ENCODE results near the gene AXL. TPM values are rescaled to one million over a fixed set of nuclear protein-coding genes. Genes with fewer than 3 reads are reported as not detected.

The AXL gene
- total RNA-seq, 1 experiment from 2014 or later: 23.3 TPM

DNA sequence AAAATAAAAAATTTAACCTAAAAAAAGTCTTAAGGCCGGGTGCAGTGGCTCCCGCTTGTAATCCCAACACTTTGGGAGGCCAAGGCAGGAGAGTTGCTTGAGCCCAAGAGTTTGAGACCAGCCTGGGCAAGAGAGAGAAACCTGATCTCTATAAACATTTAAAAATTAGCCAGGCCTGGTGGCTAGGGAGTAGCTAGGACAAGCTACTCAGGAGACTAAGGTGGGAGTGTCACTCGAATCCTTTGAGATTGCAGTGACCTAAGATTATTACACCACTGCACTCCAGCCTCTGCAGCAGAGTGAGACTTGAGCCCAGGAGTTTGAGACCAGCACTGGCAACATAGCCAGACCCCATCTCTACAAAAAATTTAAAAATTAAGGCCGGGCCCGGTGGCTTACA lies 92.0 kb downstream of the AXL start:
- Histone ChIP-seq H3K36me3 (replicated peaks; ENCODE audit: control insufficient read depth, insufficient read depth, low read length) (peaks cover 8% of the 10 kb centered on the region), H3K4me3 (ENCODE audit: insufficient read depth, low read depth, low read length) (no peak overlapping the region), H3K27me3 (ENCODE audit: control insufficient read depth, insufficient read depth, low read length) (no peaks in the 10 kb centered on the region)
- no peak for DNase-seq

Other genes with a start within 250 kb of the AXL start
- 16.0 and 22.4 TPM in 2 replicates for gene CYP2B6, start 227.9 kb upstream of the AXL start, total RNA-seq (2014; rRNA removed; shearing (Covaris generic))
- 0.26 and 0.90 TPM in 2 replicates for gene CYP2A13, start 130.8 kb upstream of the AXL start, total RNA-seq (2014; rRNA removed; shearing (Covaris generic))
- gene CYP2F1, start 104.8 kb upstream of the AXL start, total RNA-seq (2014; rRNA removed; shearing (Covaris generic)): 0.24 and 0.30 TPM in 2 replicates
- gene CYP2S1, start 26.0 kb upstream of the AXL start, total RNA-seq (2014; rRNA removed; shearing (Covaris generic)): 60.4 and 108 TPM in 2 replicates
- 178 and 194 TPM in 2 replicates for gene HNRNPUL1, start 45.1 kb downstream of the AXL start, total RNA-seq (2014; rRNA removed; shearing (Covaris generic))
- 19.6 and 20.8 TPM in 2 replicates for gene CCDC97, start 90.9 kb downstream of the AXL start, total RNA-seq (2014; rRNA removed; shearing (Covaris generic))
- 8.6 and 11.6 TPM in 2 replicates for gene TGFB1, start 134.7 kb downstream of the AXL start, total RNA-seq (2014; rRNA removed; shearing (Covaris generic))
- gene B9D2, start 144.9 kb downstream of the AXL start, total RNA-seq (2014; rRNA removed; shearing (Covaris generic)): 1.1 and 2.9 TPM in 2 replicates
- gene TMEM91, start 157.3 kb downstream of the AXL start, total RNA-seq (2014; rRNA removed; shearing (Covaris generic)): 8.4 and 13.3 TPM in 2 replicates
- gene EXOSC5, start 178.1 kb downstream of the AXL start, total RNA-seq (2014; rRNA removed; shearing (Covaris generic)): 79.6 and 83.0 TPM in 2 replicates
- gene BCKDHA, start 178.6 kb downstream of the AXL start, total RNA-seq (2014; rRNA removed; shearing (Covaris generic)): 36.0 and 53.1 TPM in 2 replicates
- gene B3GNT8, start 208.2 kb downstream of the AXL start, total RNA-seq (2014; rRNA removed; shearing (Covaris generic)): 1.9 and 5.3 TPM in 2 replicates
- 80.0 and 96.0 TPM in 2 replicates for gene DMAC2, start 220.7 kb downstream of the AXL start, total RNA-seq (2014; rRNA removed; shearing (Covaris generic))
- gene ERICH4, start 223.9 kb downstream of the AXL start, total RNA-seq (2014; rRNA removed; shearing (Covaris generic)): not detected in 2 replicates